Ovary (tissue), 3 donors: Measurements from ENCODE around the gene ANKRD44.

ENCODE experiments used
- CTCF ChIP-seq, 3 donors: fragments of 450-650 bp in 2 of 3; fragments of 200-600 bp in 1 of 3; IDR thresholded peaks; one replicate each; pipeline versions ENCODE4 v1.5.1 to v1.8.0; 2016 to 2022; ENCODE audit warnings: antibody characterized with exemption in 3 of 3, mild to moderate bottlenecking in 1 of 3
- EP300 ChIP-seq: sonication (generic); formaldehyde crosslinking; IDR thresholded peaks from one replicate; pipeline ENCODE4 v1.6.1; 2017; ENCODE audit warnings: antibody characterized with exemption
- POLR2A ChIP-seq: fragments of 450-650 bp; IDR thresholded peaks from one replicate; pipeline ENCODE4 v1.6.1; 2017; ENCODE audit warnings: antibody characterized with exemption, mild to moderate bottlenecking, moderate library complexity
- donor health status: DM: no; HTN: no; CAD: no.

- TF ChIP-seq EP300 (no peak), CTCF (IDR thresholded peaks at IDR 0.05) (no peak), POLR2A (no peak)
Observed at GRCh38 chr2:197140045-197140444, 170.5 kb downstream of the ANKRD44 start.
